GM19328 (cell line): Measurements from ENCODE around the gene DPH7.
"Not testable (repeated sequence)": the region's sequence is repeated elsewhere in the genome, so short reads cannot be mapped to it uniquely, and the experiment has no call there.

Experiments
- ATAC-seq: cut with Tn5 transposase; IDR thresholded peaks from one replicate; pipeline ENCODE4 v1.9.1; 2021; ENCODE audit warnings: mild to moderate bottlenecking, moderate library complexity; ENCODE audit not compliant: unreplicated experiment

Gene DPH7

GRCh38 chr9:137521405-137521985 lies 57.2 kb downstream of the DPH7 start:
- no peak for ATAC-seq

- ATAC-seq: no peak
These were observed 57.9 kb downstream of the DPH7 start for GRCh38 chr9:137520614-137521404.

- ATAC-seq: no peak
These were observed 59.2 kb downstream of the DPH7 start for GRCh38 chr9:137519553-137519952.

DNA sequence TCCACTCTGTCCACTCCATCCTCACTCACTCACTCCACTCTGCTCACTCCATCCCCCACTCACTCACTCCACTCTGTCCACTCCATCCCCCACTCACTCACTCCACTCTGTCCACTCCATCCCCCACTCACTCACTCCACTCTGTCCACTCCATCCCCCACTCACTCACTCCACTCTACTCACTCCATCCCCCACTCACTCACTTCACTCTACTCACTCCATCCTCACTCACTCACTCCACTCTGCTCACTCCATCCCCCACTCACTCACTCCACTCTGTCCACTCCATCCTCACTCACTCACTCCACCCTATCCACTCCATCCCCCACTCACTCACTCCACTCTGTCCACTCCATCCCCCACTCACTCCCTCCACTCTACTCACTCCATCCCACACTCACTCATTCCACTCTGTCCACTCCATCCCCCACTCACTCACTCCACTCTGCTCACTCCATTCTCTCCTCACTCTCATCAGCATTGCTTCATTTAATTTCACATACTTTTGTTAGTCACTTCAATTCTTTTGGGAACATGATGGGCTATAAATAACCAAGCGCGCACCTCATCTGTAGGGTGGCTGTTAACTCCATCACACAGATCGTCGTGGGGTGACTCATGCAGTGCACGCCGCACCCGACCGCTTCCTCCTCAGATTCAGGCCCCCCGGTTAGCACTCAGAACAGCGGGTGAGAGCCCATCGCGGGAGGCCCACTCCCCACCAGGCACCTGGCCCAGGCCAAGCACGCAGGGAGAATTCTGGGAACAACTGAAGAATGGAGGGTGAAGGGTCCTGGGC lies 59.9 kb downstream of the DPH7 start:
- ATAC-seq: not testable (repeated sequence)

GRCh38 chr9:137516144-137516917 lies 62.4 kb downstream of the DPH7 start:
- no peak for ATAC-seq

DNA sequence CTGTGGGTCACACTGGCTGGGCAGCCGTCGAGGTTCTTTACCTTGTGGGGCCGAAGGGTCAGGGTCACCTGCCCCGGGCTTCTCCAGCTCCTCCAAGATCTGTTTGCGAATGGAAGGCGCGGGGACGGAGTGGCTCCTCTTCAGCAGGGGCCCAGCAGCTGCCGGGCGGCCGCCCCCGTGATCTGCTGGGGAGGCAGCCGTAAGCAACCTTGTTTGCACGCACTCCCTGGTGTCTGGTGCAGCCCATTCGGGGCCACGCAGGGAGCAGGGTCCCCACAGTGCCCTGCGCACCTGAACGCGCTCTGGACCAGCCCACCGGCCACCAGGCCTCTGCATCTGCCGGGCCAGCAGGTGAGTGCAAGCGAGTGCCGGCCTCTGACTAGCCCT lies 63.4 kb downstream of the DPH7 start:
- no peak for ATAC-seq

DNA sequence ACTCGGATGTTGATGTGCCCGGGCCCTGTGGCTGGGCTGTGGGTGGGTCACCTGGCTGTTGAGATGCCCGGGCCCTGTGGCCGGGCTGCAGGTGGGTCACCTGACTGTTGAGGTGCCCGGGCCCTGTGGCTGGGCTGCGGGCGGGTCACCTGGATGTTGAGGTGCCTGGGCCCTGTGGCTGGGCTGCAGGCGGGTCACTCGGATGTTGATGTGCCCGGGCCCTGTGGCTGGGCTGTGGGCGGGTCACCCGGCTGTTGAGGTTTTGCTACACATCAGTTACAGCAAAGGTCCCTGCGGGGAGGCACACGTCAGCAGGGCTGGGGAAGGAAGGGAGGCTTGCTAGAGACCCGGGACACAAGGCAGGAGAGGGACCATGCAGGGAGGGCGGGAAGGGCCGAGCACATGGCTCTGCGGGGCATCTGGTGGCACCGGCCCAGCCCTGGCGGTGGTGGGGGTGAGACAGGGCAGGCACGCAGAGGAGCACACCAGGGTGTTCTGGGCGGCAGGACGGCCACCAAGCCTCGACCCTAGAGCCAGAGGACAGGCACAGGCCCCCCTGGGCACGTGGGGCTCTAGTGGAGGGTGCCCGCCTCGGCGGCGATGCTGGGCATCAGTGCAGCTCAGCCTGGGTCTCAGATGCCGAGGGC lies 63.9 kb downstream of the DPH7 start:
- ATAC-seq: no peak

DNA sequence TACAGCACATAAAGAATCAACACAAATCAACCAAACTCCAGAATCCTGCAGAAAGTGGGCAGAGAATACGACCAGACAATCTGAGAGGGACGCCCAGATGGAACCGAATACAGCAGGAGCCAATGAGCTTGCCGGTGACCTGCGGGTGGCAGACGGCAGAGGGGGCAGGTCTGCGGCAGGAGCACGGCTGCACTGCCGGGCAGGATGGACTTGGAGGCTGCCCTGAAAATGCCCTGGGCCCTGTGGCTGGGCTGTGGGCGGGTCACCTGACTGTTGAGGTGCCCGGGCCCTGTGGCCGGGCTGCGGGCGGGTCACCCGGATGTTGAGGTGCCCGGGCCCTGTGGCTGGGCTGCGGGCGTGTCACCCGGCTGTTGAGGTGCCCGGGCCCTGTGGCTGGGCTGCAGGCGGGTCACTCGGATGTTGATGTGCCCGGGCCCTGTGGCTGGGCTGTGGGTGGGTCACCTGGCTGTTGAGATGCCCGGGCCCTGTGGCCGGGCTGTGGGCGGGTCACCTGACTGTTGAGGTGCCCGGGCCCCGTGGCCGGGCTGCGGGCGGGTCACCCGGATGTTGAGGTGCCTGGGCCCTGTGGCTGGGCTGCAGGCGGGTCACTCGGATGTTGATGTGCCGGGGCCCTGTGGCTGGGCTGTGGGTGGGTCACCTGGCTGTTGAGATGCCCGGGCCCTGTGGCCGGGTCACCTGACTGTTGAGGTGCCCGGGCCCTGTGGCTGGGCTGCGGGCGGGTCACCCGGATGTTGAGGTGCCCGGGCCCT lies 64.7 kb downstream of the DPH7 start:
- ATAC-seq: not testable (repeated sequence)

- not testable (repeated sequence) for ATAC-seq
These were observed 65.6 kb downstream of the DPH7 start for GRCh38 chr9:137513136-137513535.

DNA sequence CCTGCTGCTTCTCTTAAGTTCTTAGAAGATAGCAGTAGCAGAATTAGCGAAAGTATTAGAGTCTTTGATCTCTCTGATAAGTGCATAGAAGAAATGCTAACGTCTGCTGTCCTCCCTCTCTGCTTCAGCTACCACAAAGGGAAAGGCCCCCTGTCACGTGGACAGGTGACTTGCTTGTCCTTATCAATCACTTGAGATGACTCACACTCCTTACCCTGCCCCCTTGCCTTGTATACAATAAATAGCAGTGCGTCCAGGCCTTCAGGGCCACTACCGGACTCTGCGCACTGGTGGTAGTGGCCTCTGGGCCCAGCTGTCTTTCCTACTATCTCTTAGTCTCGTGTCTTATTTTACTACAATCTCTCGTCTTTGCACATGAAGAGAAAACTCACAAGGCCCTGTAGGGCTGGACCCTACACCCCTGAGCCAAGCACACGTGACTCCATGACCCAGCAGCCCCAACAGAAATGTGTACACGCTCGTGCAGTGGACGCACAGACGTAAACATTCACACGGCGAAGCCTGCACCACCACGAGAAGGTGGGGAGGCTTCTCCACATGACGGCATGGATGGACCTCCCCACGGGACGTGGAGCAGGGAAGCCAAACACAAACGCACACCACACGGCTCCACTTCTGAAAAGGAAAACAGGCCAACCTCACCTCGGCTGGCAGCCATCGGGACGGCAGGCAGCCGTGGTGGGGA lies 66.8 kb downstream of the DPH7 start:
- ATAC-seq: no peak

DNA sequence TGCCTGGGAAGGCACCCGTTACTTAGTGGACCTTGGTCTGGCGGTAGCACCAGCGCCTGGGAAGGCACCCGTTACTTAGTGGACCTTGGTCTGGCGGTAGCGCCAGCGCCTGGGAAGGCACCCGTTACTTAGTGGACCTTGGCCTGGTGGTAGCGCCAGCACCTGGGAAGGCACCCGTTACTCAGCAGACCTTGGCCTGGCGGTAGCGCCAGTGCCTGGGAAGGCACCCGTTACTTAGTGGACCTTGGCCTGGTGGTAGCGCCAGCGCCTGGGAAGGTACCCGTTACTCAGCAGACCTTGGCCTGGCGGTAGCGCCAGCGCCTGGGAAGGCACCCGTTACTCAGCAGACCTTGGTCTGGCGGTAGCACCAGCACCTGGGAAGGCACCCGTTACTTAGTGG lies 67.6 kb downstream of the DPH7 start:
- ATAC-seq: not testable (repeated sequence)

- no peak for ATAC-seq
These were observed 69.5 kb downstream of the DPH7 start for GRCh38 chr9:137509198-137509597.

- no peak for ATAC-seq
These were observed 72.0 kb downstream of the DPH7 start for GRCh38 chr9:137506702-137507171.

DNA sequence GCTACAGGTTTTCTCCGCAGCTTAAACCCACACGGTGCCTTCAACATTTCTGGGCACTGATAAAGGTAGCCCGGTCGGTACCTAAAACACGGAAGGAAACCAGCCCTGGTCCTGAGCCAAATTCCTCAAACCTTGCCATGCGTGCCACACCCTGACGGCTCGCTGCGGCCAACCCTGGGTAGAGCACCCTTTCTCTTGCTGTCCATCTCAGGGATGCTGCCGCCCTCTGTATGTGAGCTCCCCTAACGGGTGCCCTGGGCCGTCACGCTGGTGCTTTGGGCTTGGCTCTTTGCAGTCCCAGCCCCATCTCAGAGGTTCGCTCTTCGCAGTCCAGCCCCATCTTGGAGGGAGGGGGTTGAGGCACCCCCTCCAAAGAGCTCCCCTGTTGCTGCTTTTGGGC lies 72.5 kb downstream of the DPH7 start:
- ATAC-seq: no peak

DNA sequence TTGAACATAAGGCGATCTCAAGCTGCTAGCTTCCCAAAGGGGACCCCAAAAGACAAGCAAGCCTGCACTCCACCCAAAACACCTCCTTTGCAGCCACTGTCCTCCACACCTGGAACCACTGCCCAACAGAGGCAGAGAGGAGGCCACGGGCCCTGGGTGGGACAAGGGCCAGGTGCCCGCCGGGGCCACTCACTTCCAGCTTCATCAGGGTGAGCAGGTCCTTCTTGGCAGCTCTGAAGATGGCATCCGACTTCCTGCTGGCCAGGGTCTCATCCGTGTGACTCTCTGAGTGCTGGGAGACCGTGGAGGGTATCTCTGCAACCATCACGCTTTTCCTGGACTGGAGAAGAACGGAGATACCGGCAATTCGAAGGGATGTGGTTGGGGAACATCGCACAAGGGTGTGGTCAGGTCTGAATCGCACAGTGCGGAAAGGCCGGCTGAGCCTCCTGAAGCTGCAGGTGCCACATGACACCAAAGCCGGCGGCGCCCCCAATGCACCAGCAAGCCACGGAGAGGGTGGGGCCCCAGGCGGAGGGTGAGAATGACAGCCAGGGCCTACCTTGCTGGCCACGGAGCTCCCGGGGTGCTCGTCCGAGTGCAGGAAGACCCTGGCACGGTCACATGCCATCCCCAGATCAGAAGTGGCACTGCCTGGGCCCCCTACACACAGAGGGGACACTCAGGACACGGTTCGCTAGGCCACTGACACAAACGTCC lies 73.1 kb downstream of the DPH7 start:
- no peak for ATAC-seq
